K562 (cell line): ENCODE measurements around the gene C2orf66. TPM values are rescaled to one million over a fixed set of nuclear protein-coding genes. Genes with fewer than 3 reads are reported as not detected.

Source experiments
- ATAC-seq: fragments of 200-7000 bp; cut with Tn5 transposase; 3 replicates; pipeline ENCODE4 v1.9.1; 2020; ENCODE audit warnings: moderate library complexity
- BruUV-seq: library from RNA; stranded (reverse); fragments of 400-500 nt; replicated peaks from 2 replicates; lab custom pipeline; 2021; lab: Mats Ljungman, UMichigan
- CTCF ChIA-PET: fragments of 300-600 bp; formaldehyde crosslinking; extraction: SDS; loops from one replicate; lab custom pipeline; 2021; ENCODE audit warnings: low intra/inter-chr PET ratio; lab: Yijun Ruan, JAX
- POLR2A ChIA-PET: fragments of 300-600, 350-650 bp; sonication (Branson Sonifier 250); formaldehyde crosslinking; extraction: SDS; loops from one replicate; lab custom pipeline; 2021; ENCODE audit warnings: antibody characterized with exemption, inconsistent platforms; lab: Yijun Ruan, JAX
- DNase-seq, 4 experiments: peaks; one replicate each; pipeline versions ENCODE4 v3.0.0 to v3.0.0-alpha.2; 2011 to 2018; ENCODE audit warnings: low spot score in 3 of 4, mixed read lengths in 3 of 4; ENCODE audit errors: extremely low read depth in 1 of 4
- FAIRE-seq: peaks from 2 replicates; lab custom pipeline; 2011; peaks lifted over from hg19 to GRCh38; lab: Jason Lieb, UNC
- H2AFZ ChIP-seq: 2 replicates; pipeline ENCODE4 v1.6.0; 2011; ENCODE audit warnings: low read depth, low read length, control low read depth, inconsistent platforms
- H3K27ac ChIP-seq: fragments of 200-600 bp; 3 replicates; pipeline ENCODE4 v1.8.0; 2011; ENCODE audit warnings: low read depth, mild to moderate bottlenecking, control low read depth, inconsistent platforms, low read length, moderate library complexity, mixed read lengths; ENCODE audit errors: extremely low read depth
- H3K27me3 ChIP-seq, 2 experiments: fragments of 300-600 bp in 1 of 2; 2 replicates in 1 of 2; 3 replicates in 1 of 2; pipeline versions ENCODE4 v1.6.0 to v1.8.0; 2011; ENCODE audit warnings: inconsistent platforms in 2 of 2, low read length in 2 of 2, mild to moderate bottlenecking in 1 of 2, mixed read lengths in 1 of 2, moderate library complexity in 1 of 2; ENCODE audit not compliant: control insufficient read depth in 2 of 2, insufficient read depth in 2 of 2
- H3K36me3 ChIP-seq: fragments of 300-600 bp; 3 replicates; pipeline ENCODE4 v1.8.0; 2011; ENCODE audit warnings: mild to moderate bottlenecking, low read length, inconsistent platforms; ENCODE audit not compliant: control insufficient read depth, insufficient read depth
- H3K4me1 ChIP-seq, 2 experiments: fragments of 200-600 bp in 1 of 2; replicated peaks in 1 of 2; 2 replicates in 1 of 2; 3 replicates in 1 of 2; pipeline versions ENCODE4 v1.5.1 to v1.8.0; 2011; ENCODE audit warnings: inconsistent platforms in 2 of 2, low read length in 2 of 2, mild to moderate bottlenecking in 1 of 2, mixed read lengths in 1 of 2, moderate library complexity in 1 of 2; ENCODE audit not compliant: control insufficient read depth in 2 of 2, insufficient read depth in 2 of 2
- H3K4me2 ChIP-seq: 2 replicates; pipeline ENCODE4 v1.6.1; 2011; ENCODE audit warnings: low read length, control low read depth, inconsistent platforms, mixed read lengths; ENCODE audit not compliant: insufficient read depth
- H3K4me3 ChIP-seq: fragments of 200-600 bp; sonication (generic), shearing (Covaris generic); 2 replicates; pipeline ENCODE4 v1.5.1; 2016; ENCODE audit warnings: control low read depth, inconsistent platforms
- H3K79me2 ChIP-seq: fragments of 200-600 bp; 3 replicates; pipeline ENCODE4 v1.8.0; 2011; ENCODE audit warnings: low read length, inconsistent platforms; ENCODE audit not compliant: control insufficient read depth, insufficient read depth
- H3K9ac ChIP-seq, 2 experiments: 2 replicates each; pipeline versions ENCODE4 v1.6.0 to v1.6.1; 2011; ENCODE audit warnings: low read depth in 2 of 2, low read length in 2 of 2, control low read depth in 1 of 2, inconsistent platforms in 1 of 2, mild to moderate bottlenecking in 1 of 2, mixed read lengths in 1 of 2; ENCODE audit not compliant: insufficient read depth in 1 of 2
- H3K9me1 ChIP-seq: one replicate; pipeline ENCODE4 v1.6.0; 2011; ENCODE audit warnings: inconsistent platforms, mild to moderate bottlenecking, low read length, moderate library complexity; ENCODE audit not compliant: control insufficient read depth, insufficient read depth
- H3K9me3 ChIP-seq: replicated peaks from 2 replicates; pipeline ENCODE4 v1.5.1; 2011; ENCODE audit warnings: low read depth, low read length, inconsistent platforms; ENCODE audit not compliant: control insufficient read depth, insufficient read depth
- H4K20me1 ChIP-seq: replicated peaks from 2 replicates; pipeline ENCODE4 v1.6.1; 2011; ENCODE audit warnings: low read length, inconsistent platforms, mixed read lengths; ENCODE audit not compliant: control insufficient read depth, insufficient read depth
- FOXJ3 ChIP-seq: sonication (generic); formaldehyde crosslinking; IDR thresholded peaks from 2 replicates; pipeline ENCODE4 v1.4.0; 2020; ENCODE audit warnings: mild to moderate bottlenecking, missing genetic modification reagents
- OTX1 ChIP-seq: fragments of 450-650 bp; formaldehyde crosslinking; IDR thresholded peaks from 2 replicates; pipeline ENCODE4 v1.4.0; 2022; ENCODE audit warnings: mild to moderate bottlenecking
- POLR2AphosphoS2 ChIP-seq: IDR thresholded peaks from 2 replicates; pipeline ENCODE4 v1.6.1; 2012; ENCODE audit warnings: low read length, improper control_type of control experiment
- TAF7 ChIP-seq: fragments of 450-650 bp; IDR thresholded peaks from 2 replicates; pipeline ENCODE4 v1.6.1; 2016; ENCODE audit warnings: missing genetic modification characterization, missing compliant biosample characterization
- XRCC5 ChIP-seq: fragments of 200-400 bp; formaldehyde crosslinking; IDR thresholded peaks from 2 replicates; pipeline ENCODE4 v1.6.1; 2017; ENCODE audit warnings: low read depth, mild to moderate bottlenecking, low read length
- ZEB2 ChIP-seq: fragments of 450-650 bp; IDR thresholded peaks from 2 replicates; pipeline ENCODE4 v1.6.1; 2016
- ZNF232 ChIP-seq: sonication (generic); formaldehyde crosslinking; IDR thresholded peaks from 2 replicates; pipeline ENCODE4 v1.8.0; 2022; ENCODE audit warnings: mild to moderate bottlenecking, missing genetic modification reagents
- ZSCAN32 ChIP-seq: fragments of 450-650 bp; formaldehyde crosslinking; IDR thresholded peaks from 2 replicates; pipeline ENCODE4 v1.4.0; 2020; ENCODE audit warnings: mild to moderate bottlenecking, moderate library complexity
- WGBS: fragments of 100-300 bp; shearing (Covaris generic); methylation state at CpG from one replicate; pipeline ENCODE4 v1.1.6; 2016; ENCODE audit warnings: low coverage, mixed read lengths; ENCODE audit not compliant: insufficient coverage; ENCODE audit errors: missing lambda C conversion rate; 5-methylcytosine and 5-hydroxymethylcytosine counted together
- in situ Hi-C: fragments of 300-500 bp; cut with MboI; formaldehyde crosslinking; loops from 4 replicates; pipeline ENCODE4 v1.15.0; 2018; ENCODE audit warnings: inconsistent platforms, mixed read lengths
- intact Hi-C: fragments of 100-400 bp; cut with micrococcal nuclease; formaldehyde crosslinking; loops from 2 replicates; pipeline ENCODE4 v1.14.2; 2022
- polyA plus RNA-seq, 8 experiments: library from polyadenylated mRNA; depleted of rRNA in 4 of 8; stranded (reverse) in 5 of 8; unstranded in 3 of 8; fragments of >200 nt; fragmentation: Nextera tagmentation in 2 of 8; fragmentation: Illumina TruSeq in 1 of 8; extraction: Ambion mirVana in 2 of 8; extraction: Trizol in 1 of 8; gene quantifications; 2 replicates each; pipeline versions ENCODE4 v1.2.1 to v1.2.3, GENCODE V29; 2011 to 2014; ENCODE audit warnings: inconsistent platforms in 1 of 8, missing spikeins in 1 of 8
- total RNA-seq, 7 experiments: library from RNA; depleted of rRNA in 6 of 7; stranded (reverse); fragments of >200 nt in 6 of 7; fragmentation: Illumina TruSeq in 2 of 7; extraction: Trizol in 2 of 7; gene quantifications; 2 replicates each; pipeline versions ENCODE4 v1.2.1 to v1.2.3, GENCODE V29; 2011 to 2021; ENCODE audit warnings: low replicate concordance in 1 of 7

C2orf66 gene
- total and polyA plus RNA-seq, 9 of the 15 experiments (the other 6 are each of a cell fraction or from before 2014, with no cell fraction given): not detected

- Histone ChIP-seq H3K36me3 (no peaks in the 10 kb centered on the region), H3K27ac (no peak overlapping the region), H3K4me3 (no peak overlapping the region), H3K27me3 (no peaks in the 10 kb centered on the region), H3K9me1 (no peaks in the 10 kb centered on the region), H3K4me2 (no peak overlapping the region), H3K79me2 (no peaks in the 10 kb centered on the region), H3K4me1 (no peaks in the 10 kb centered on the region), H4K20me1 (no peaks in the 10 kb centered on the region), H2AFZ (no peak overlapping the region), H3K9me3 (no peaks in the 10 kb centered on the region), H3K9ac (no peak overlapping the region)
- CTCF ChIA-PET: no interaction called here
- ATAC-seq (no peak), DNase-seq (no peak), FAIRE-seq (no peak)
- in situ Hi-C loops: no loop called here
- BruUV-seq: no TSS peak
- POLR2A ChIA-PET: interaction anchor here (0.6 kb wide), 1 partner anchor 482 kb away, joined by 3 read pairs; no protein-coding TSS in a partner anchor
- WGBS: no CpG with 5 or more reads among the region's 1 CpG
- no peak for TF ChIP-seq OTX1 (CRISPR knock-in tag)
- TF ChIP-seq ZNF232: no peak
- TF ChIP-seq FOXJ3: no peak
- no peak for TF ChIP-seq ZSCAN32 (CRISPR knock-in tag)
- TF ChIP-seq XRCC5: no peak
- TF ChIP-seq POLR2AphosphoS2: no peak
- TF ChIP-seq TAF7 (tag): no peak
- TF ChIP-seq ZEB2: no peak
- intact Hi-C loops: no loop called here
Measured at GRCh38 chr2:196854629-196855028, 45.5 kb upstream of the C2orf66 start.
